GM12891 (cell line): ENCODE results near the gene LMLN.

Experiments
- POLR2A ChIP-seq: IDR thresholded peaks from 2 replicates; pipeline ENCODE4 v1.6.1; 2011; ENCODE audit warnings: low read depth, low read length, control low read depth
- POLR2AphosphoS5 ChIP-seq: IDR thresholded peaks from 2 replicates; pipeline ENCODE4 v1.6.1; 2011; ENCODE audit warnings: low read depth, low read length, control low read depth
- SPI1 ChIP-seq: IDR thresholded peaks from 2 replicates; pipeline ENCODE4 v1.6.1; 2011; ENCODE audit warnings: low read depth, low read length, control low read depth
- TAF1 ChIP-seq: IDR thresholded peaks from 2 replicates; pipeline ENCODE4 v1.6.1; 2011; ENCODE audit warnings: low read depth, low read length, control low read depth

- TF ChIP-seq POLR2A (no peak), POLR2AphosphoS5 (no peak), TAF1 (no peak), SPI1 (no peak)
Observed at GRCh38 chr3:197963019-197963637, 3.1 kb downstream of the LMLN start.
